Lower lobe of right lung (tissue), 2 donors: ENCODE measurements around the gene NELFCD. TPM values are rescaled to one million over a fixed set of nuclear protein-coding genes. Genes with fewer than 3 reads are reported as not detected.
A peak's percentile ranks its signal among the peaks of the same experiment; 100 is the strongest.
"Not testable (repeated sequence)": the region's sequence is repeated elsewhere in the genome, so short reads cannot be mapped to it uniquely, and the experiment has no call there.

Source experiments
- ATAC-seq, 2 donors: fragments of 200-7000 bp; cut with Tn5 transposase; one replicate each; pipeline ENCODE4 v1.9.1; 2020 to 2022; ENCODE audit warnings: mild to moderate bottlenecking in 2 of 2, moderate library complexity in 2 of 2
- DNase-seq: peaks from one replicate; pipeline ENCODE4 v3.0.0-alpha.2; 2020
- H3K27ac ChIP-seq: fragments of 200-600 bp; one replicate; pipeline ENCODE4 v1.8.0; 2022
- H3K27me3 ChIP-seq: fragments of 200-600 bp; one replicate; pipeline ENCODE4 v1.8.0; 2022; ENCODE audit warnings: low read depth
- H3K36me3 ChIP-seq: fragments of 200-600 bp; one replicate; pipeline ENCODE4 v1.8.0; 2022; ENCODE audit warnings: mild to moderate bottlenecking
- H3K4me1 ChIP-seq: fragments of 200-600 bp; one replicate; pipeline ENCODE4 v1.8.0; 2022
- H3K4me3 ChIP-seq: fragments of 200-600 bp; one replicate; pipeline ENCODE4 v1.8.0; 2022; ENCODE audit warnings: mild to moderate bottlenecking
- H3K9me3 ChIP-seq: fragments of 200-600 bp; one replicate; pipeline ENCODE4 v1.8.0; 2022
- CTCF ChIP-seq: fragments of 200-600 bp; IDR thresholded peaks from one replicate; pipeline ENCODE4 v1.8.0; 2022; ENCODE audit warnings: antibody characterized with exemption, mild to moderate bottlenecking
- intact Hi-C: fragments of 100-400 bp; cut with DNase I; formaldehyde crosslinking; loops from one replicate; pipeline ENCODE4 v1.11.0; 2022
- total RNA-seq: library from RNA; stranded (reverse); fragmentation: NEBNext Ultra II Directional; extraction: Animal tissue kit (Norgen Biotek cat#: 25700); gene quantifications from one replicate; pipeline ENCODE4 v1.2.1, GENCODE V29; 2021
- donor health status: DM: no; HTN: yes; CAD: no; lungs with severe emphysema.

Gene NELFCD
- total RNA-seq, 1 donor from 2014 or later, result 54.1 TPM

GRCh38 chr20:58942549-58942948 is 38.5 kb upstream of the NELFCD start:
- no peak for TF ChIP-seq CTCF
- Histone ChIP-seq H3K4me1 (no peaks in the 10 kb centered on the region), H3K27ac (no peak overlapping the region), H3K9me3 (no peaks in the 10 kb centered on the region), H3K27me3 (no peaks in the 10 kb centered on the region), H3K36me3 (no peaks in the 10 kb centered on the region), H3K4me3 (no peak overlapping the region)
- DNase-seq (no peak), ATAC-seq (no peak)
- intact Hi-C loops, result no loop called here

- Histone ChIP-seq H3K4me1 (no peaks in the 10 kb centered on the region), H3K27ac (no peak overlapping the region), H3K9me3 (no peaks in the 10 kb centered on the region), H3K36me3 (no peaks in the 10 kb centered on the region), H3K4me3 (no peak overlapping the region), H3K27me3 (no peaks in the 10 kb centered on the region)
- intact Hi-C loops, result no loop called here
- TF ChIP-seq CTCF, result no peak
- DNase-seq (no peak), ATAC-seq (peak; percentile 35 to 48)
Observed at GRCh38 chr20:58944610-58945009, 36.4 kb upstream of the NELFCD start.

GRCh38 chr20:58945965-58946631 is 35.0 kb upstream of the NELFCD start:
- Histone ChIP-seq H3K27ac (no peak overlapping the region), H3K4me1 (no peaks in the 10 kb centered on the region), H3K36me3 (no peaks in the 10 kb centered on the region), H3K9me3 (no peaks in the 10 kb centered on the region), H3K27me3 (no peaks in the 10 kb centered on the region), H3K4me3 (no peak overlapping the region)
- no peak for ATAC-seq
- intact Hi-C loops, result no loop called here
- DNase-seq, result no peak
- TF ChIP-seq CTCF, result no peak

GRCh38 chr20:58947797-58948388 is 33.2 kb upstream of the NELFCD start:
- H3K27me3 ChIP-seq, H3K4me1 ChIP-seq, DNase-seq, ATAC-seq, H3K27ac ChIP-seq, H3K9me3 ChIP-seq, intact Hi-C loops, H3K4me3 ChIP-seq, H3K36me3 ChIP-seq: not testable (repeated sequence)

GRCh38 chr20:58950603-58951002 is 30.5 kb upstream of the NELFCD start:
- Histone ChIP-seq H3K9me3 (no peaks in the 10 kb centered on the region), H3K36me3 (no peaks in the 10 kb centered on the region), H3K27ac (no peak overlapping the region), H3K4me1 (no peaks in the 10 kb centered on the region), H3K27me3 (no peaks in the 10 kb centered on the region), H3K4me3 (no peak overlapping the region)
- TF ChIP-seq CTCF, result no peak
- no peak for ATAC-seq
- no peak for DNase-seq
- intact Hi-C loops, result no loop called here

GRCh38 chr20:58953050-58953449 is 28.0 kb upstream of the NELFCD start:
- no peak for ATAC-seq
- no peak for DNase-seq
- TF ChIP-seq CTCF, result no peak
- no peaks in the 10 kb centered on the region for H3K4me1 ChIP-seq
- no peak overlapping the region for H3K4me3 ChIP-seq
- H3K27ac ChIP-seq, result no peak overlapping the region
- no peaks in the 10 kb centered on the region for H3K9me3 ChIP-seq
- H3K27me3 ChIP-seq, result no peaks in the 10 kb centered on the region
- intact Hi-C loops, result no loop called here
- no peaks in the 10 kb centered on the region for H3K36me3 ChIP-seq
